A673 (cell line): ENCODE measurements around the gene HBA2. TPM values are rescaled to one million over a fixed set of nuclear protein-coding genes. Genes with fewer than 3 reads are reported as not detected.

Experiments used
- BruUV-seq: library from RNA; stranded (reverse); fragments of 400-500 nt; replicated peaks from 2 replicates; lab custom pipeline; 2021; lab: Mats Ljungman, UMichigan
- CTCF ChIA-PET: fragments of 300-600 bp; sonication (Branson Sonifier 250); formaldehyde crosslinking; loops from one replicate; lab custom pipeline; 2022; ENCODE audit warnings: antibody characterized with exemption; lab: Charles Lee
- POLR2A ChIA-PET: fragments of 300-600 bp; sonication (Branson Sonifier 250); formaldehyde crosslinking; loops from one replicate; lab custom pipeline; 2022; ENCODE audit warnings: antibody characterized with exemption; ENCODE audit not compliant: low non-redundant PET; lab: Charles Lee
- DNase-seq: peaks from one replicate; pipeline ENCODE4 v3.0.0-alpha.2; 2015; ENCODE audit warnings: low spot score
- H3K27ac ChIP-seq: fragments of 200-600 bp; sonication (generic); 2 replicates; pipeline ENCODE4 v1.5.1; 2016; ENCODE audit warnings: mixed run types, low read depth, mild to moderate bottlenecking, mixed read lengths, antibody characterized with exemption, low read length; ENCODE audit not compliant: poor library complexity, severe bottlenecking
- H3K27me3 ChIP-seq: fragments of 200-600 bp; sonication (generic); replicated peaks from 2 replicates; pipeline ENCODE4 v1.6.1; 2017; ENCODE audit warnings: mixed run types, low read depth, mild to moderate bottlenecking, mixed read lengths, antibody characterized with exemption, low read length; ENCODE audit not compliant: insufficient read depth, poor library complexity
- H3K36me3 ChIP-seq: fragments of 200-600 bp; sonication (generic); 2 replicates; pipeline ENCODE4 v1.6.1; 2016; ENCODE audit warnings: mixed run types, mild to moderate bottlenecking, mixed read lengths, antibody characterized with exemption, low read length; ENCODE audit not compliant: insufficient read depth, poor library complexity, severe bottlenecking
- H3K4me1 ChIP-seq: fragments of 200-600 bp; sonication (generic); 2 replicates; pipeline ENCODE4 v1.6.1; 2017; ENCODE audit warnings: mixed run types, mild to moderate bottlenecking, mixed read lengths, antibody characterized with exemption, low read length; ENCODE audit not compliant: insufficient read depth, poor library complexity, severe bottlenecking
- H3K4me3 ChIP-seq: fragments of 200-600 bp; sonication (generic); 2 replicates; pipeline ENCODE4 v1.5.1; 2016; ENCODE audit warnings: low read depth, mixed run types, mild to moderate bottlenecking, mixed read lengths, low read length; ENCODE audit not compliant: poor library complexity, severe bottlenecking
- H3K9me3 ChIP-seq: fragments of 200-600 bp; sonication (generic); 2 replicates; pipeline ENCODE4 v1.6.1; 2016; ENCODE audit warnings: mixed run types, low read depth, mild to moderate bottlenecking, mixed read lengths, antibody characterized with exemption, low read length; ENCODE audit not compliant: poor library complexity, severe bottlenecking
- EZH2 ChIP-seq: fragments of 200-600 bp; sonication (generic); IDR thresholded peaks from 2 replicates; pipeline ENCODE4 v1.6.1; 2017; ENCODE audit warnings: borderline replicate concordance, low read depth, mild to moderate bottlenecking, mixed read lengths, antibody characterized with exemption, low read length; ENCODE audit not compliant: poor library complexity, severe bottlenecking
- intact Hi-C: fragments of 100-400 bp; cut with micrococcal nuclease; formaldehyde crosslinking; loops from one replicate; pipeline ENCODE4 v1.10.0; 2022; ENCODE audit not compliant: unreplicated experiment
- total RNA-seq: library from RNA; stranded (reverse); gene quantifications from 2 replicates; pipeline ENCODE4 v1.2.3, GENCODE V29; 2021
- TF ChIP-seq, protein P1 (sequence below): fragments of 300-800, 200-600 bp; sonication (generic); conservative IDR thresholded peaks from 2 replicates; pipeline ENCODE4 v1.5.1; 2017; ENCODE audit warnings: low read depth, mild to moderate bottlenecking, antibody characterized with exemption, low read length, moderate library complexity, mixed read lengths

The HBA2 gene
- total RNA-seq, 1 experiment from 2014 or later, result 6.1 TPM

GRCh38 chr16:138049-138417 lies 34.6 kb upstream of the HBA2 start:
- BruUV-seq, result no TSS peak
- Histone ChIP-seq H3K27ac (peak overlapping the region; percentile 89), H3K4me3 (peak overlapping the region; percentile 90), H3K9me3 (no peaks in the 10 kb centered on the region), H3K36me3 (no peaks in the 10 kb centered on the region), H3K27me3 (no peaks in the 10 kb centered on the region), H3K4me1 (no peaks in the 10 kb centered on the region)
- TF ChIP-seq EZH2, result no peak
- TF ChIP-seq, protein P1, sequence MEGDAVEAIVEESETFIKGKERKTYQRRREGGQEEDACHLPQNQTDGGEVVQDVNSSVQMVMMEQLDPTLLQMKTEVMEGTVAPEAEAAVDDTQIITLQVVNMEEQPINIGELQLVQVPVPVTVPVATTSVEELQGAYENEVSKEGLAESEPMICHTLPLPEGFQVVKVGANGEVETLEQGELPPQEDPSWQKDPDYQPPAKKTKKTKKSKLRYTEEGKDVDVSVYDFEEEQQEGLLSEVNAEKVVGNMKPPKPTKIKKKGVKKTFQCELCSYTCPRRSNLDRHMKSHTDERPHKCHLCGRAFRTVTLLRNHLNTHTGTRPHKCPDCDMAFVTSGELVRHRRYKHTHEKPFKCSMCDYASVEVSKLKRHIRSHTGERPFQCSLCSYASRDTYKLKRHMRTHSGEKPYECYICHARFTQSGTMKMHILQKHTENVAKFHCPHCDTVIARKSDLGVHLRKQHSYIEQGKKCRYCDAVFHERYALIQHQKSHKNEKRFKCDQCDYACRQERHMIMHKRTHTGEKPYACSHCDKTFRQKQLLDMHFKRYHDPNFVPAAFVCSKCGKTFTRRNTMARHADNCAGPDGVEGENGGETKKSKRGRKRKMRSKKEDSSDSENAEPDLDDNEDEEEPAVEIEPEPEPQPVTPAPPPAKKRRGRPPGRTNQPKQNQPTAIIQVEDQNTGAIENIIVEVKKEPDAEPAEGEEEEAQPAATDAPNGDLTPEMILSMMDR, result no peak
- intact Hi-C loops, result no loop called here
- CTCF ChIA-PET, result no interaction called here
- peak; percentile 28 for DNase-seq
- POLR2A ChIA-PET, result interaction anchor here (0.7 kb wide), 1 partner anchor 102 kb away, joined by 4 read pairs; no protein-coding TSS in a partner anchor

GRCh38 chr16:140175-140857 lies 32.4 kb upstream of the HBA2 start:
- H3K4me1 ChIP-seq, result no peaks in the 10 kb centered on the region
- H3K27me3 ChIP-seq, result no peaks in the 10 kb centered on the region
- H3K27ac ChIP-seq, result no peak overlapping the region
- TF ChIP-seq, protein P1, result no peak
- TF ChIP-seq EZH2, result no peak
- CTCF ChIA-PET, result no interaction called here
- H3K4me3 ChIP-seq, result no peak overlapping the region
- DNase-seq, result no peak
- no TSS peak for BruUV-seq
- intact Hi-C loops, result no loop called here
- H3K36me3 ChIP-seq, result no peaks in the 10 kb centered on the region
- H3K9me3 ChIP-seq, result no peaks in the 10 kb centered on the region
- POLR2A ChIA-PET, result no interaction called here

- CTCF ChIA-PET, result no interaction called here
- Histone ChIP-seq H3K4me1 (no peaks in the 10 kb centered on the region), H3K4me3 (no peak overlapping the region), H3K27ac (no peak overlapping the region), H3K27me3 (no peaks in the 10 kb centered on the region), H3K9me3 (no peaks in the 10 kb centered on the region), H3K36me3 (no peaks in the 10 kb centered on the region)
- TF ChIP-seq EZH2, result no peak
- TF ChIP-seq, protein P1, result no peak
- POLR2A ChIA-PET, result no interaction called here
- no TSS peak for BruUV-seq
- intact Hi-C loops, result no loop called here
- DNase-seq, result no peak
These were observed 30.2 kb upstream of the HBA2 start for GRCh38 chr16:142405-142967.
